HS-27A (cell line): ENCODE data around the gene ESCO1.
"Not testable (repeated sequence)": the region's sequence is repeated elsewhere in the genome, so short reads cannot be mapped to it uniquely, and the experiment has no call there.

Source experiments
- DNase-seq: peaks from one replicate; pipeline ENCODE4 v3.0.0-alpha.2; 2012; ENCODE audit warnings: low read depth, missing footprints

The ESCO1 gene

DNA sequence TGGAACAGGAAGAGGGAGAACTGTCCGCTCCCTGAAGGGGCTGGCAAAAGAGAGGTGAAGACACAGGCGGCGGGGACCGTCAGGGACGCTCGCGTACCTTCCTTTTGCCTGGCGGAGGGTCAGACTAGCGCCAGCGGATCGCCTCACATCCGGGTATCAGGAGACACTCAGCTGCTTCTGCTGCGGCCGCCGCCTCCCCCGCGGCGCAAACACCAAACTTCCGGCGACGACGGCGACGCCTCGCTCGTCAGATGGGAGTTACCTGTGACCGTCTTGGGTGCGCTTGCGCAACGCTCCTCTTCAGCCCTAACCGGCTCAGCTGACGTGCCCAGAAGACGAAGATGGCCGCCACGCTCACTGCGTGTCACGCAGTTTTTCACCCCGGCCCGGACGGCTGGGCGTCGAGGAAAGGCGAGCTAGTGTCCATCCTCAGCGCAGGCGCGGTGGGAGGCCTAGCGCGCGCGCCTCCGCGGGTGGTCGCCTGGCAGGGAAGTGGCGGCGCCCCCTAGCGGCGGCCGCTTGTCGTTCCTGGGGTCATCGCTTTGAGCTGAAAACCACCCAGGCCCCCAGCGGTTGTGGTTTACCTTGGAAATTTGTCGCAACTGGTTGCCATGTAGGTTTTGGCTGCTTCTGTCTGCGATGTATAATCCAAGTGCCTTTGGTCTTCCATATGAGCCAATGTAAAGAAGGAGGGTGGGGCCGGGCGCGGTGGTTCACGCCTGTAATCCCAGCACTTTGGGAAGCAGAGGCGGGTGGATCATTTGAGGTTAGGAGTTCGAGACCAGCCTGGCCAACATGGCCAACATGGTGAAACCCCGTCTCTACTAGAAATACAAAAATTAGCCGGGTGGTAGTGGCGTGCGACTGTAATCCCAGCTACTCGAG is at the start of gene ESCO1:
Gene ESCO1 (minus strand): TSS at position 179 of the 885 bp plus-strand sequence. CDS start 25,861 bp downstream, outside the sequence.
- DNase-seq: peak; percentile 95

GRCh38 chr18:21640375-21640774 is 39.9 kb upstream of the ESCO1 start:
- not testable (repeated sequence) for DNase-seq

DNA sequence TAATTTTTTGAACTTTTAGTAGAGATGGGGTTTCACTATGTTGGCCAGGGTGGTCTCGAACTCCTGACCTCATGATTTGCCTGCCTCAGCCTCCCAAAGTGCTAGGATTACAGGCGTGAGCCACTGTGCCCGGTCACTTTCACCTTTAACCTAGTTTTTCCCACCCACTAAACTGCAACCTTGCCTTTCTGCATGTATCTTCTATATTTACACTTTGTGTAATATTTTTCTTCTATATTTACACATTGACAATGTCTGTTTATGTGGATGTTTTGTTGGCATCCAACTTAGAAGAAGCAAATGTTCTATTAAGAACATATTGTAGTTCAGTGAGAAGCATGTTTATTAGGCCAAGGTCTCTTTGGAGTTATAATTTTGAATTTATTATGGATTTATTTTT is 38.3 kb upstream of the ESCO1 start:
- no peak for DNase-seq

DNA sequence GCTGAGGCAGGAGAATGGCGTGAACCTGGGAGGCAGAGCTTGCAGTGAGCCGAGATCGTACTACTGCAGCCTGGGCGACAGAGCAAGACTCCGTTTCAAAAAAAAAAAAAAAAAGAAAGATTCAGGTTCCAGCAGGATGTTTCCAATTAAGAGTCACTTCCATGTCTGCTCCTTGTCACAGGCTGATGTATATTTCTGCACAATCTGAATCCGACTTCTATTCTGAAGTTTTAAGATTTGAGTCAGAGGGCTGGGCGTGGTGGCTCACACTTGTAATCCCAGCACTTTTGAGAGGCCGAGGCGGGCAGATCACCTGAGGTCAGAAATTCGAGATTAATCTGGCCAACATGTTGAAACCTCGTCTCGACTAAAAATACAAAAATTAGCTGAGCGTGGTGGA is 36.3 kb upstream of the ESCO1 start:
- DNase-seq: no peak

DNA sequence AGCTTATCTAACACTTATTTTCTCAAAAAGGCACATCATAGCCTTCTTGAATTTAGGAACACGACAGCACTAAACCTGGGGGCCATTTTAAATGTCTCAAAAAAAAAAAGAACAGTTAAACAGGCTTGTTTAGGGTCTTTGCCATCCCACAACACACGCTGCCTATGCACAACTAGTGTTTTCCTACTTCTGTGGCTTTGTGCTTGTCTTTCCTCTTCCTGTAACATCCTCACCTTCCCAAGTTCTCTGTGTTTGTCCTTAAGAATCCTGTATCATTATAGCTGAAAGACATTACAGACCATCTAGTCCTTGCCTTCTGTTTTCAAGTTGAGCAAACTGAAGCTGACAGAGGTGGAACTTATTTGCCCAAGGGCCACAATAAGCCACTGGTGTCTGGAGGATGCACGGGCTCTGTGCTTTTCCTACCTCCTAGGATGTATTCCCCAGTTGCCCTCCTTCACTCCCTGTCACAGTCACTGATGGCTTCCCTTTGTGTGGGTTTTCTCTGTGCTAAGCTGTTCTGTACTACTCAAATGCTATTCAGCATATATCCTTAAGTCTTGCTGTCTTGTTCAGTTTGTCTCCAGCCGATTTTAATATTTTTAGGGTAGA is 34.2 kb upstream of the ESCO1 start:
- no peak for DNase-seq

GRCh38 chr18:21632393-21632792 is 31.9 kb upstream of the ESCO1 start:
- DNase-seq: no peak

- DNase-seq: no peak
Observed at GRCh38 chr18:21629089-21629832, 28.8 kb upstream of the ESCO1 start.

- DNase-seq: not testable (repeated sequence)
Observed at GRCh38 chr18:21621640-21622039, 21.1 kb upstream of the ESCO1 start.

DNA sequence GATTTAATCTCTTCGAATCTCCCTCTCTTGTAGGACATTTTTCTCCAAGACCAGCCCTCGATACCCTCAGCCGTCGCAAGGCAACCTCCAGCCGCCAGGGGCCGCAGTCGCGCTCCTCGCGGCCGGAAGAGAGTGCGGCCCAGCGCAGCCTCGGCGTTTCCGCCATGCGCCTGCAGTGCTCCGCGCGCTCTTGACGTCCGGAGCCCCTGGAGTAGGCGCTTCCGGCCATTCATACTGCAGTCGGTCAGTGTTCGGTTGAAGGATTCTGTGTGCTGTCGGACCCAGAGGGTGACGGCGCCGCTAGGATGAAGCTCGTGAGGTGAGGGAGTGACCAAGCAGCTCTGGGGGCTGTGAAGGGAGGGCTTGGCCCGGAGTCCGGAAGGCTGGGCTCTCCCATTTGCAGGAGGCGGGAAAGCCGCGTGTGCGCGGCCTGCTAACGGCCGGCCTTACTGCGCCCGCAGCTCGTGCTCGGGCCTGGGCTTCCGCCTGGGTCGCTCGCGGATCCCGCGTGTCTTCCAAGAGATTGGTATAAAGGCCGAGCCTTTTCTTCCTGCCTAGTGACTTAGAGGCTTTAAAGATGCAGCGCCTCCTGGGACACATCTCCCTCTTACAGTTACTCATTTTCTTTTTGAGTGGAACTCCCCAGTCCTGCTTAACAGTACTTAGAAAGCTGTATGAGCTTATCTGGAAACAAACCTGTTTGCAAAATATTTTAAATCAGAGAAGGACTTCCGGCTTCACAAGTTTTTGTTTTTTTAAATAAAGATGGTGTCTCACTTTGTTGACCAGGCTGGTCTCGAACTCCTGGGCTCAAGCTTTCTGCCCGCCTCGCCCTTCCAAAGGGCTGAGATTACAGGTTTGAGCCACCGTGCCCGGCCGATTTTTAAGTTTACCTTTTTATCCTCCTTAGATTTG is 11.9 kb upstream of the ESCO1 start, which contains the start of gene SNRPD1:
Gene SNRPD1 (plus strand): TSS at position 190 of the 915 bp plus-strand sequence. CDS start 116 bp downstream, at position 306.
- DNase-seq: peak; percentile 77

GRCh38 chr18:21611401-21612124 is 11.1 kb upstream of the ESCO1 start:
- DNase-seq: not testable (repeated sequence)

- DNase-seq: no peak
Observed at GRCh38 chr18:21605213-21605612, 4.7 kb upstream of the ESCO1 start.

- DNase-seq: no peak
Observed at GRCh38 chr18:21604671-21605070, 4.2 kb upstream of the ESCO1 start.

- no peak for DNase-seq
Observed at GRCh38 chr18:21602299-21602587, 1.7 kb upstream of the ESCO1 start.

- no peak for DNase-seq
Observed at GRCh38 chr18:21599585-21600525, 649 bp downstream of the ESCO1 start.

- no peak for DNase-seq
Observed at GRCh38 chr18:21598726-21599584, 1.5 kb downstream of the ESCO1 start.

DNA sequence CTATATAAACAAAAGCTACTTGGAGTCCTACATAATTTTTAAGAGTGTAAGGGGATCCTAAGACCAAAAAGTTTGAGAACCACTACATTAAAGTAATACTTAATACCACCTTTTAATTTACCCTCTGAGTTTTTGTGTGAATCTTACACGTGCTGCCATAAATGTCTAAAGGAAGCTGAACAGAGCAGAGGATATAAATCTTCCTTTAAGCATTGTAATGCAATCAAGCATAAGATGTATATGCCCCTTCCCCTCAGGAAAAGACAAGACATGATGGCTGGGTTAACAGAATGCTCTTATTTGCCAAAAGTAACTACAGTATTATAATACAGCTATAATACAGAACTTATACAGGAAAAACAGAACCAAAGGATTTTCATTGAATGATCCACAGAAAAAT is 2.9 kb downstream of the ESCO1 start:
- no peak for DNase-seq

GRCh38 chr18:21593540-21594257 is 6.8 kb downstream of the ESCO1 start:
- no peak for DNase-seq

DNA sequence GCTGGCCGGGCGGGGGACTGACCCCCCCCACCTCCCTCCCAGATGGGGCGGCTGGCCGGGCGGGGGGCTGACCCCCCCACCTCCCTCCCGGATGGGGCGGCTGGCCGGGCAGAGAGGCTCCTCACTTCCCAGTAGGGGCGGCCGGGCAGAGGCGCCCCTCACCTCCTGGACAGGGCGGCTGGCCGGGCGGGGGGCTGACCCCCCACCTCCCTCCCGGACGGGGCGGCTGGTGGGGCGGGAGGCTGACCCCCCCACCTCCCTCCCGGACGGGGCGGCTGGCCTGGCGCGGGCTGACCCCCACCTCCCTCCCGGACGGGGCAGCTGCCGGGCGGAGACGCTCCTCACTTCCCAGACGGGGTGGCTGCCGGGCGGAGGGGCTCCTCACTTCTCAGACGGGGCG is 8.1 kb downstream of the ESCO1 start:
- not testable (repeated sequence) for DNase-seq
